Measurements from ENCODE around the gene MBD3L1. TPM values are rescaled to one million over a fixed set of nuclear protein-coding genes. Genes with fewer than 3 reads are reported as not detected.

The MBD3L1 gene
- total and polyA plus RNA-seq, 7 experiments from 2014 or later, result not detected

GRCh38 chr19:8866344-8866743 is 34.2 kb downstream of the MBD3L1 start:
- CTCF ChIA-PET, result no interaction called here
- H3K4me3 ChIP-seq (ENCODE audit: low read length), result no peak overlapping the region
- POLR2A ChIA-PET, result no interaction called here
- Mint-ChIP-seq H3K4me1 (no peaks in the 10 kb centered on the region), H3K27ac (no peak overlapping the region), H3K27me3 (peaks cover 0 to 19% (median 15%) of the 10 kb centered on the region in 5 donors), H3K4me3 (no peak overlapping the region), H3K36me3 (no peaks in the 10 kb centered on the region), H3K9me3 (peaks cover 0 to 9% (median 0%) of the 10 kb centered on the region in 11 donors)
- H3K4me1 ChIP-seq (ENCODE audit: control insufficient read depth in 2 of 2, insufficient read depth in 2 of 2, low read length in 2 of 2), result no peaks in the 10 kb centered on the region
- no peaks in the 10 kb centered on the region for H3K9me3 ChIP-seq (ENCODE audit: control insufficient read depth in 2 of 3, low read length in 3 of 3)
- no peaks in the 10 kb centered on the region for H3K36me3 ChIP-seq (ENCODE audit: control insufficient read depth in 2 of 3, insufficient read depth in 3 of 3, low read length in 3 of 3)
- no peak for ATAC-seq
- DNase-seq, result no peak
- no peak overlapping the region for H3K27ac ChIP-seq (ENCODE audit: low read depth, low read length)
- no peaks in the 10 kb centered on the region for H3K27me3 ChIP-seq (ENCODE audit: control insufficient read depth in 2 of 2, insufficient read depth in 2 of 2, low read length in 2 of 2)
- intact Hi-C loops (cut with micrococcal nuclease), result no loop called here

GRCh38 chr19:8877854-8878705 is 45.9 kb downstream of the MBD3L1 start:
- H3K4me1 ChIP-seq (ENCODE audit: control insufficient read depth in 2 of 2, insufficient read depth in 2 of 2, low read length in 2 of 2), result no peaks in the 10 kb centered on the region
- H3K4me3 Mint-ChIP-seq, result no peak overlapping the region
- ChIA-PET POLR2A (no interaction called here), CTCF (no interaction called here)
- H3K36me3 ChIP-seq (ENCODE audit: control insufficient read depth in 2 of 3, insufficient read depth in 3 of 3, low read length in 3 of 3), result no peaks in the 10 kb centered on the region
- no peaks in the 10 kb centered on the region for H3K9me3 ChIP-seq (ENCODE audit: control insufficient read depth in 2 of 3, low read length in 3 of 3)
- H3K27ac Mint-ChIP-seq, result no peak overlapping the region
- intact Hi-C loops (cut with micrococcal nuclease), result no loop called here
- no peak overlapping the region for H3K27ac ChIP-seq (ENCODE audit: low read depth, low read length)
- H3K27me3 ChIP-seq (ENCODE audit: control insufficient read depth in 2 of 2, insufficient read depth in 2 of 2, low read length in 2 of 2), result peaks cover 0 to under 1% of the 10 kb centered on the region in 2 donors
- H3K4me3 ChIP-seq (ENCODE audit: low read length), result no peak overlapping the region
- peaks cover 0 to 2% (median 0%) of the 10 kb centered on the region in 7 donors for H3K4me1 Mint-ChIP-seq
- H3K9me3 Mint-ChIP-seq, result peaks cover 4 to 41% (median 15%) of the 10 kb centered on the region in 11 donors
- DNase-seq (no peak), ATAC-seq (no peak)
- H3K27me3 Mint-ChIP-seq, result peaks cover 0 to 39% (median 31%) of the 10 kb centered on the region in 5 donors
- H3K36me3 Mint-ChIP-seq, result peaks cover 0 to 16% (median 6%) of the 10 kb centered on the region in 5 donors

GRCh38 chr19:8880868-8881488 is 48.8 kb downstream of the MBD3L1 start:
- no peak for ATAC-seq
- no peak for DNase-seq
- Histone ChIP-seq H3K27ac (ENCODE audit: low read depth, low read length) (no peak overlapping the region), H3K27me3 (ENCODE audit: control insufficient read depth in 2 of 2, insufficient read depth in 2 of 2, low read length in 2 of 2) (no peaks in the 10 kb centered on the region), H3K4me3 (ENCODE audit: low read length) (no peak overlapping the region), H3K4me1 (ENCODE audit: control insufficient read depth in 2 of 2, insufficient read depth in 2 of 2, low read length in 2 of 2) (no peaks in the 10 kb centered on the region), H3K36me3 (ENCODE audit: control insufficient read depth in 2 of 3, insufficient read depth in 3 of 3, low read length in 3 of 3) (no peaks in the 10 kb centered on the region), H3K9me3 (ENCODE audit: control insufficient read depth in 2 of 3, low read length in 3 of 3) (no peaks in the 10 kb centered on the region)
- Mint-ChIP-seq H3K9me3 (peaks cover 4 to 38% (median 16%) of the 10 kb centered on the region in 11 donors), H3K4me1 (peaks cover 0 to 2% (median 0%) of the 10 kb centered on the region in 7 donors), H3K27me3 (peaks cover 0 to 26% (median 22%) of the 10 kb centered on the region in 5 donors), H3K36me3 (peaks cover 0 to 14% (median 3%) of the 10 kb centered on the region in 5 donors), H3K4me3 (no peak overlapping the region), H3K27ac (no peak overlapping the region)
- CTCF ChIA-PET, result no interaction called here
- POLR2A ChIA-PET, result no interaction called here
- intact Hi-C loops (cut with micrococcal nuclease), result no loop called here

GRCh38 chr19:8881512-8881911 is 49.3 kb downstream of the MBD3L1 start:
- H3K9me3 ChIP-seq (ENCODE audit: control insufficient read depth in 2 of 3, low read length in 3 of 3), result no peaks in the 10 kb centered on the region
- peaks cover 0 to 26% (median 22%) of the 10 kb centered on the region in 5 donors for H3K27me3 Mint-ChIP-seq
- no peak overlapping the region for H3K27ac Mint-ChIP-seq
- H3K27ac ChIP-seq (ENCODE audit: low read depth, low read length), result no peak overlapping the region
- no peaks in the 10 kb centered on the region for H3K36me3 ChIP-seq (ENCODE audit: control insufficient read depth in 2 of 3, insufficient read depth in 3 of 3, low read length in 3 of 3)
- no peaks in the 10 kb centered on the region for H3K27me3 ChIP-seq (ENCODE audit: control insufficient read depth in 2 of 2, insufficient read depth in 2 of 2, low read length in 2 of 2)
- POLR2A ChIA-PET, result no interaction called here
- no peaks in the 10 kb centered on the region for H3K4me1 ChIP-seq (ENCODE audit: control insufficient read depth in 2 of 2, insufficient read depth in 2 of 2, low read length in 2 of 2)
- DNase-seq (no peak), ATAC-seq (no peak)
- H3K36me3 Mint-ChIP-seq, result peaks cover 0 to 14% (median 3%) of the 10 kb centered on the region in 5 donors
- intact Hi-C loops (cut with micrococcal nuclease), result no loop called here
- H3K9me3 Mint-ChIP-seq, result peaks cover 4 to 38% (median 16%) of the 10 kb centered on the region in 11 donors
- no peak overlapping the region for H3K4me3 Mint-ChIP-seq
- H3K4me3 ChIP-seq (ENCODE audit: low read length), result no peak overlapping the region
- peaks cover 0 to 2% (median 0%) of the 10 kb centered on the region in 7 donors for H3K4me1 Mint-ChIP-seq
- CTCF ChIA-PET, result no interaction called here

GRCh38 chr19:8884416-8884815 is 52.2 kb downstream of the MBD3L1 start:
- H3K9me3 ChIP-seq (ENCODE audit: control insufficient read depth in 2 of 3, low read length in 3 of 3), result no peaks in the 10 kb centered on the region
- DNase-seq, result no peak
- peaks cover 0 to 18% (median 7%) of the 10 kb centered on the region in 11 donors for H3K9me3 Mint-ChIP-seq
- no peaks in the 10 kb centered on the region for H3K4me1 ChIP-seq (ENCODE audit: control insufficient read depth in 2 of 2, insufficient read depth in 2 of 2, low read length in 2 of 2)
- ATAC-seq, result no peak
- no peak overlapping the region for H3K27ac Mint-ChIP-seq
- H3K4me3 Mint-ChIP-seq, result no peak overlapping the region
- H3K36me3 Mint-ChIP-seq, result peaks cover 0 to 3% (median 0%) of the 10 kb centered on the region in 5 donors
- no peak overlapping the region for H3K4me3 ChIP-seq (ENCODE audit: low read length)
- no peaks in the 10 kb centered on the region for H3K4me1 Mint-ChIP-seq
- peaks cover 0 to 5% (median 4%) of the 10 kb centered on the region in 5 donors for H3K27me3 Mint-ChIP-seq
- CTCF ChIA-PET, result no interaction called here
- H3K27ac ChIP-seq (ENCODE audit: low read depth, low read length), result no peak overlapping the region
- H3K27me3 ChIP-seq (ENCODE audit: control insufficient read depth in 2 of 2, insufficient read depth in 2 of 2, low read length in 2 of 2), result no peaks in the 10 kb centered on the region
- POLR2A ChIA-PET, result no interaction called here
- H3K36me3 ChIP-seq (ENCODE audit: control insufficient read depth in 2 of 3, insufficient read depth in 3 of 3, low read length in 3 of 3), result no peaks in the 10 kb centered on the region
- intact Hi-C loops (cut with micrococcal nuclease), result no loop called here

GRCh38 chr19:8887364-8887763 is 55.2 kb downstream of the MBD3L1 start:
- intact Hi-C loops (cut with micrococcal nuclease), result no loop called here
- Mint-ChIP-seq H3K4me1 (no peaks in the 10 kb centered on the region), H3K36me3 (peaks cover 0 to 3% (median 0%) of the 10 kb centered on the region in 5 donors), H3K4me3 (no peak overlapping the region), H3K27me3 (peaks cover 0 to under 1% (median 0%) of the 10 kb centered on the region in 5 donors), H3K9me3 (peaks cover 0 to 6% (median 0%) of the 10 kb centered on the region in 11 donors), H3K27ac (no peak overlapping the region)
- H3K27ac ChIP-seq (ENCODE audit: low read depth, low read length), result no peak overlapping the region
- no peaks in the 10 kb centered on the region for H3K36me3 ChIP-seq (ENCODE audit: control insufficient read depth in 2 of 3, insufficient read depth in 3 of 3, low read length in 3 of 3)
- CTCF ChIA-PET, result no interaction called here
- DNase-seq (no peak), ATAC-seq (no peak)
- POLR2A ChIA-PET, result no interaction called here
- H3K4me3 ChIP-seq (ENCODE audit: low read length), result no peak overlapping the region
- no peaks in the 10 kb centered on the region for H3K27me3 ChIP-seq (ENCODE audit: control insufficient read depth in 2 of 2, insufficient read depth in 2 of 2, low read length in 2 of 2)
- no peaks in the 10 kb centered on the region for H3K4me1 ChIP-seq (ENCODE audit: control insufficient read depth in 2 of 2, insufficient read depth in 2 of 2, low read length in 2 of 2)
- no peaks in the 10 kb centered on the region for H3K9me3 ChIP-seq (ENCODE audit: control insufficient read depth in 2 of 3, low read length in 3 of 3)
